H1 (cell line): ENCODE data around the gene LDLRAD4. TPM values are rescaled to one million over a fixed set of nuclear protein-coding genes. Genes with fewer than 3 reads are reported as not detected.

Source experiments
- CBX8 ChIP-seq: fragments of 300-800, 300-1000 bp; sonication (generic); IDR thresholded peaks from 2 replicates; pipeline ENCODE4 v1.7.1; 2016; ENCODE audit warnings: low read depth, low read length, borderline replicate concordance
- GABPA ChIP-seq: IDR thresholded peaks from 2 replicates; pipeline ENCODE4 v1.6.1; 2011; ENCODE audit warnings: mild to moderate bottlenecking, low read length, moderate library complexity, borderline replicate concordance; ENCODE audit not compliant: insufficient read depth
- KDM1A ChIP-seq: fragments of 200-600, 300-600 bp; sonication (generic); IDR thresholded peaks from 2 replicates; pipeline ENCODE4 v1.7.1; 2016; ENCODE audit warnings: mild to moderate bottlenecking, low read length, borderline replicate concordance
- polyA plus RNA-seq, 7 experiments: library from polyadenylated mRNA; depleted of rRNA in 3 of 7; stranded (reverse) in 5 of 7; unstranded in 2 of 7; fragments of >200 nt in 5 of 7; fragments of 200-250 nt in 2 of 7; gene quantifications; 1 replicate in 5 of 7; 2 replicates in 1 of 7; 4 replicates in 1 of 7; pipeline versions ENCODE4 v1.2.1 to v1.2.3, GENCODE V29; 2011 to 2013; ENCODE audit warnings: missing spikeins in 2 of 7, mixed read lengths in 2 of 7
- total RNA-seq: library from RNA; stranded (reverse); fragmentation: NEBNext Ultra II Directional; extraction: Animal tissue kit (Norgen Biotek cat#: 25700); gene quantifications from 2 replicates; pipeline ENCODE4 v1.2.1, GENCODE V29; 2021
- TF ChIP-seq, protein P1 (sequence below): fragments of 300-600 bp; sonication (generic); IDR thresholded peaks from 2 replicates; pipeline ENCODE4 v1.7.1; 2012; ENCODE audit warnings: low read length, moderate library complexity, mild to moderate bottlenecking, inconsistent platforms; ENCODE audit not compliant: insufficient replicate concordance
- TF ChIP-seq, protein P2 (sequence below): IDR thresholded peaks from 2 replicates; pipeline ENCODE4 v1.6.1; 2011; ENCODE audit warnings: low read depth, mild to moderate bottlenecking, low read length; ENCODE audit not compliant: insufficient read depth

Gene LDLRAD4
- total and polyA plus RNA-seq, 2 of the 8 experiments (the other 6 are each of a cell fraction or from before 2014, with no cell fraction given), result 0.77 to 1.4 TPM

DNA sequence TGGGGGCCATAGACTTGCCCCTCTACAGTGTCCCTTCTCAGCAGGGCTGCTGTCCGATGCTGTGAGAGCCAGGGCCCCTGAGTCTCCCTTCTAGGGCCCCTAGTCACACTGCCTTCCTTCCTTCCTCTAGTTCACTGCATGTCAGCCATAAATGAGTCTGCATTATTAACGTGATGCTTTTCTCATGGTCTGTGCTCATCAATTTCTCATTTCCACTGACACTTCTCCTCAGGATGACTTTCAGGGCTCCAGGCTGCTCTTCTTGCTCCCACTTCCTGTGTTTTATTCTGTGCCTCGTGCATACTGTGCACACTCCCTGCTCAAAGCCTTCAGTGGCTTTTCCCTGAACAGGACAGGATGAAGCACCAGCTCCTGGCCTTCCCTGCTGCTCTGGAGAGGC lies 361.3 kb downstream of the LDLRAD4 start (continued):
- TF ChIP-seq KDM1A, result no peak
- TF ChIP-seq, protein P1, sequence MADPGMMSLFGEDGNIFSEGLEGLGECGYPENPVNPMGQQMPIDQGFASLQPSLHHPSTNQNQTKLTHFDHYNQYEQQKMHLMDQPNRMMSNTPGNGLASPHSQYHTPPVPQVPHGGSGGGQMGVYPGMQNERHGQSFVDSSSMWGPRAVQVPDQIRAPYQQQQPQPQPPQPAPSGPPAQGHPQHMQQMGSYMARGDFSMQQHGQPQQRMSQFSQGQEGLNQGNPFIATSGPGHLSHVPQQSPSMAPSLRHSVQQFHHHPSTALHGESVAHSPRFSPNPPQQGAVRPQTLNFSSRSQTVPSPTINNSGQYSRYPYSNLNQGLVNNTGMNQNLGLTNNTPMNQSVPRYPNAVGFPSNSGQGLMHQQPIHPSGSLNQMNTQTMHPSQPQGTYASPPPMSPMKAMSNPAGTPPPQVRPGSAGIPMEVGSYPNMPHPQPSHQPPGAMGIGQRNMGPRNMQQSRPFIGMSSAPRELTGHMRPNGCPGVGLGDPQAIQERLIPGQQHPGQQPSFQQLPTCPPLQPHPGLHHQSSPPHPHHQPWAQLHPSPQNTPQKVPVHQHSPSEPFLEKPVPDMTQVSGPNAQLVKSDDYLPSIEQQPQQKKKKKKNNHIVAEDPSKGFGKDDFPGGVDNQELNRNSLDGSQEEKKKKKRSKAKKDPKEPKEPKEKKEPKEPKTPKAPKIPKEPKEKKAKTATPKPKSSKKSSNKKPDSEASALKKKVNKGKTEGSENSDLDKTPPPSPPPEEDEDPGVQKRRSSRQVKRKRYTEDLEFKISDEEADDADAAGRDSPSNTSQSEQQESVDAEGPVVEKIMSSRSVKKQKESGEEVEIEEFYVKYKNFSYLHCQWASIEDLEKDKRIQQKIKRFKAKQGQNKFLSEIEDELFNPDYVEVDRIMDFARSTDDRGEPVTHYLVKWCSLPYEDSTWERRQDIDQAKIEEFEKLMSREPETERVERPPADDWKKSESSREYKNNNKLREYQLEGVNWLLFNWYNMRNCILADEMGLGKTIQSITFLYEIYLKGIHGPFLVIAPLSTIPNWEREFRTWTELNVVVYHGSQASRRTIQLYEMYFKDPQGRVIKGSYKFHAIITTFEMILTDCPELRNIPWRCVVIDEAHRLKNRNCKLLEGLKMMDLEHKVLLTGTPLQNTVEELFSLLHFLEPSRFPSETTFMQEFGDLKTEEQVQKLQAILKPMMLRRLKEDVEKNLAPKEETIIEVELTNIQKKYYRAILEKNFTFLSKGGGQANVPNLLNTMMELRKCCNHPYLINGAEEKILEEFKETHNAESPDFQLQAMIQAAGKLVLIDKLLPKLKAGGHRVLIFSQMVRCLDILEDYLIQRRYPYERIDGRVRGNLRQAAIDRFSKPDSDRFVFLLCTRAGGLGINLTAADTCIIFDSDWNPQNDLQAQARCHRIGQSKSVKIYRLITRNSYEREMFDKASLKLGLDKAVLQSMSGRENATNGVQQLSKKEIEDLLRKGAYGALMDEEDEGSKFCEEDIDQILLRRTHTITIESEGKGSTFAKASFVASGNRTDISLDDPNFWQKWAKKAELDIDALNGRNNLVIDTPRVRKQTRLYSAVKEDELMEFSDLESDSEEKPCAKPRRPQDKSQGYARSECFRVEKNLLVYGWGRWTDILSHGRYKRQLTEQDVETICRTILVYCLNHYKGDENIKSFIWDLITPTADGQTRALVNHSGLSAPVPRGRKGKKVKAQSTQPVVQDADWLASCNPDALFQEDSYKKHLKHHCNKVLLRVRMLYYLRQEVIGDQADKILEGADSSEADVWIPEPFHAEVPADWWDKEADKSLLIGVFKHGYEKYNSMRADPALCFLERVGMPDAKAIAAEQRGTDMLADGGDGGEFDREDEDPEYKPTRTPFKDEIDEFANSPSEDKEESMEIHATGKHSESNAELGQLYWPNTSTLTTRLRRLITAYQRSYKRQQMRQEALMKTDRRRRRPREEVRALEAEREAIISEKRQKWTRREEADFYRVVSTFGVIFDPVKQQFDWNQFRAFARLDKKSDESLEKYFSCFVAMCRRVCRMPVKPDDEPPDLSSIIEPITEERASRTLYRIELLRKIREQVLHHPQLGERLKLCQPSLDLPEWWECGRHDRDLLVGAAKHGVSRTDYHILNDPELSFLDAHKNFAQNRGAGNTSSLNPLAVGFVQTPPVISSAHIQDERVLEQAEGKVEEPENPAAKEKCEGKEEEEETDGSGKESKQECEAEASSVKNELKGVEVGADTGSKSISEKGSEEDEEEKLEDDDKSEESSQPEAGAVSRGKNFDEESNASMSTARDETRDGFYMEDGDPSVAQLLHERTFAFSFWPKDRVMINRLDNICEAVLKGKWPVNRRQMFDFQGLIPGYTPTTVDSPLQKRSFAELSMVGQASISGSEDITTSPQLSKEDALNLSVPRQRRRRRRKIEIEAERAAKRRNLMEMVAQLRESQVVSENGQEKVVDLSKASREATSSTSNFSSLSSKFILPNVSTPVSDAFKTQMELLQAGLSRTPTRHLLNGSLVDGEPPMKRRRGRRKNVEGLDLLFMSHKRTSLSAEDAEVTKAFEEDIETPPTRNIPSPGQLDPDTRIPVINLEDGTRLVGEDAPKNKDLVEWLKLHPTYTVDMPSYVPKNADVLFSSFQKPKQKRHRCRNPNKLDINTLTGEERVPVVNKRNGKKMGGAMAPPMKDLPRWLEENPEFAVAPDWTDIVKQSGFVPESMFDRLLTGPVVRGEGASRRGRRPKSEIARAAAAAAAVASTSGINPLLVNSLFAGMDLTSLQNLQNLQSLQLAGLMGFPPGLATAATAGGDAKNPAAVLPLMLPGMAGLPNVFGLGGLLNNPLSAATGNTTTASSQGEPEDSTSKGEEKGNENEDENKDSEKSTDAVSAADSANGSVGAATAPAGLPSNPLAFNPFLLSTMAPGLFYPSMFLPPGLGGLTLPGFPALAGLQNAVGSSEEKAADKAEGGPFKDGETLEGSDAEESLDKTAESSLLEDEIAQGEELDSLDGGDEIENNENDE, result no peak
- TF ChIP-seq, protein P2, sequence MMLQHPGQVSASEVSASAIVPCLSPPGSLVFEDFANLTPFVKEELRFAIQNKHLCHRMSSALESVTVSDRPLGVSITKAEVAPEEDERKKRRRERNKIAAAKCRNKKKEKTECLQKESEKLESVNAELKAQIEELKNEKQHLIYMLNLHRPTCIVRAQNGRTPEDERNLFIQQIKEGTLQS, result no peak
- no peak for TF ChIP-seq CBX8
- no peak for TF ChIP-seq GABPA
- TF ChIP-seq, all 59 proteins: peak for 0
